HG02970 (cell line): ENCODE data around the gene SOCS2.
"Not testable (repeated sequence)": the region's sequence is repeated elsewhere in the genome, so short reads cannot be mapped to it uniquely, and the experiment has no call there.

Experiments
- ATAC-seq: cut with Tn5 transposase; IDR thresholded peaks from one replicate; pipeline ENCODE4 v1.9.1; 2021; ENCODE audit warnings: mild to moderate bottlenecking, moderate library complexity, moderate number of reproducible peaks; ENCODE audit not compliant: unreplicated experiment, low FRiP score

Gene SOCS2

GRCh38 chr12:93592641-93593406, 20.3 kb downstream of the SOCS2 start:
- no peak for ATAC-seq

DNA sequence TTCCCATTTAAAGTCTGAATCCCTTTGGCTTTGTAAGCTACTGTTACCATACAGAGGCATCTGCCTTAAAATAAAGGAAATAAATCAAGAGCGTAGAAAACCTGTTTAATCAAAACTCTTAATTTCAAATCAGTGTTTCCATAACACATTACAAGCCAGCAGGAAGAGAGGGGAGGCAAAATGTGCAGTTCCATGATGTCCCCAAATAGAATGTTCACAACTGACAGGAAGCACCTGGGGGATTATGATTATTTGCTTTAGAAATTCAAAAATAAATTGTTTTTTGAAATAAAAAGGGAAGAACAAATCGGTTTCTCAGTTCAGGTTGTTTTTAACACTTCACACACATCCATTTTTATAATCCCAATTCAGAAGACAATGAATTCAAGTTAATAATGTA, 21.4 kb downstream of the SOCS2 start:
- ATAC-seq, result no peak

DNA sequence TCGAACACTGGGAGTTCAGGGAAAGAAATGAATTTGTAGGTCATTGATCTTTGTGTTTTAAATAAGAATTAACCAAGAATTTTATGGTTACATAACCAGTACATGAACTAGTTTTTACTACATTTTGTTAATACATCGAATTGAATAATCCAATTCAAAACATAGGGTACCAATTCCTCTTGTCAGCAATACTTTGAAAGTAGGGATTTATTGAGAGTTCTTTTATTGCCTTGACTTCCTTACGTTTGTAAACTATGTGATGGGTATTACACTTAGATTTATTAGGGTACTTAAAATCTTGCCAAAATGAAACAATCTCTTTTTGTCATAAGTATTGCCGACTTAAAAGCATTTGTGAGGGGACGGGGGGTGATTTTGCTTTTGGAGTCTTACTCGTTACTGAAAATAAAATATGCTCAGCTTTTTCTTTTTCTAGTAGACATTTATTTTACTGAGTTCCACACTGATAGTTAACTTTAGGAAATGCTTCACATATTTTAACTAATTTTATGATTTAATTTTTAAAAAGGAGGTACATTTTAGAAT, 22.4 kb downstream of the SOCS2 start:
- ATAC-seq, result no peak

- ATAC-seq, result no peak
Measured at GRCh38 chr12:93595351-93595750, 22.9 kb downstream of the SOCS2 start.

DNA sequence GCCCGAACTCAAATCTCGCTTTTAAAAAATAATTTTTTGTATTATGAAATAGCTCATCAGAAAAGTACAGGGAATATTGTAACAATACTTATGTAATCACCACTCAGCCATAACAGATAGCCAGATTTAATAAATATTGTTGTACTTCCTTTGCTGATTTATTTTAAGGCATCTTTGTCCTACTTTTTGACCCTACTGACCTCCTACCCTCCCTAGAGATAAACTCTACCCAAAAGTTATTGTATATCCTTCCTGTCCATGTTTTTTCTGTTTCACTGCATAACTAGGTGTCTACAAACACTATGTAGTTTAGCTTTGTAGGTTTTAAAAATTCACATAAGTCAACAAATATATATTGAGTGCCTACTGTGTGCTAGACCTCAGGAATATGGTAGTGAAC, 25.1 kb downstream of the SOCS2 start:
- ATAC-seq, result no peak

DNA sequence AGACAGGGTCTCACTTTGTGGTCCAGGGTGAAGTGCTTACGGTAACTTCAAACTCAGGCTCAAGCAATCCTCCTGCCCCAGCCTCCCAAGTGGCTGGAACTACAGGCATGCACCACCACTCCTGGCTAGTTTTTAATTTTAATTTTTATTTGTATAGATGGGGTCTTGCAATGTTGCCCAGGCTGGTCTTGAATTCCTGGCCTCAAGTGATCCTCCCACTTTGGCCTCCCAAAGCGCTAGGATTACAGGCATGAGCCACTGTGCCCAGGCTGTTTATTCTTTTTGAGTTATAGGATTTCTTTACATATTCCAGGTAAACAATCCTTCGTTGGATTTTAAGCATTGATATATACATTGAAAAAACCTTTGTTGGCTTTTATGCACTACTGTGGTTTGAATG, 26.7 kb downstream of the SOCS2 start:
- no peak for ATAC-seq

DNA sequence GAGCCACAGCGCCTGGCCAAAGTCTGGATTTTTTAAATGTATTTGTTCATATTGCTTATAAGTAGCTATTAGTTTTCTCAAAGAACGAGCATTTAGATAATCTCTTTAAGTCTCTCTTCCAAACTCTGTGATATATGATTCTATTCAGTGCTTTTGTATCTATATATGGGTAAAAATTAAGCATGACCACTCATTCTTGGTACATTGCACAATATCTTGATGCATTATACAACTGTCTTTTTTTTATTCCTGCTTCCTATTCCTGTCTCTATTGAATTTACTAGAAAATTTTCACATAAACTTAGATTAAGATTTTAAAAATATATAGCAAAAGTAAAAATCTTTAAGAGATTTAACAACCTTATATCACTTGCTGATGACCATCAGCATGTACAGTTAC, 29.1 kb downstream of the SOCS2 start:
- no peak for ATAC-seq

DNA sequence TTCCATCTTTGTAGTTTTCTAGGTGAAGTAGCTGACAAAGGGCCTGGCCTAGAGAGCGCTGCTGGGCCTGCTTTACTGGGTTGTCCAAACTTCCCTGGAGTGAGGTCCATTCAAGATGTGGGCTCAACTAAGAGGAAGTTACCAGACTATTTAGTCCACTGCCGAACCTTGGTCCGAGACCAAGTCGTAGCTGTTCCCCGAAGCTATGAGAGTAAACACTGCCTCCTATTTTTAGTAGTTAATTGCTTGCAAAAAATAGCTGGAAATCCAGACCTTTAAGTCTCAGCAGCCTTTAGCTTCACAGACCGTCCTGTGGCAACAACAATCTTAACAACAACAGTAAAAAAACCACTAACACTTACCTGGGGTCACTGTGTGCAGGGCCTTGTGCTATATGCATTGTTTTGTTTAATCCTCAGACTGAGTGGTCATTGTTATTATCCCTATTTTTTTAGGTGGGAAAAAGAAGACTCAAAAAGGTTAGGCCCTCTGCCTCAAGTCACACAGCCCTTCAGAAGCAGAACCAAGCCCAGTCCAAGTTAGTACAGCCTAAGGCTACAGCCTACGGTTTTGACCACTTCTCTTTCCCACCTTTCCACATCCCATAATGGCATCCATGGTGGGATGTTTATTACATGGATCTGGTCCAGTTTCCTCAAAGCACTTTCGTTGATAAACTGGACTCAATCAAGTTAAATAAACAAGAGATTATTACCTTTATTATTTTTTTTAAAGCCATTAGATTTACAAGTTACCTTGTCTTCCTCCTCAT, 30.6 kb downstream of the SOCS2 start:
- no peak for ATAC-seq

- ATAC-seq, result no peak
Measured at GRCh38 chr12:93603762-93604161, 31.3 kb downstream of the SOCS2 start.

DNA sequence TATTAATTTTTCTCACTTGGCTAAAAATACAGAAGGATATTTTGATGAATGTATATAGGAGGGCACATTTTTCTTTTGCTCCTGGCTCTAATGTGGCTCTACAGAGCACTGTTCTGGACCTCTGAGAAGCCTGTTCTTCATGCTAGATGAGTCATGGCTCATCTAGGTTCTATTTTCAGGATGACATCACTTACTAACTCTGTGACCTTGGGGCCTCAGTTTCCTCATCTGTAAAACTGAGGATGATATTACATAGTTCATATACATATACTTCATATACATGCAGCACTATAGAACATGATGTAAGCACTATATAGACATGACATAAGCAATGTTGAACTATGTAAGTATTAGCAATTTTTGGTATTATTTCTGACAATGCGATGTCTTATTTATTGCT, 35.8 kb downstream of the SOCS2 start:
- ATAC-seq, result no peak

DNA sequence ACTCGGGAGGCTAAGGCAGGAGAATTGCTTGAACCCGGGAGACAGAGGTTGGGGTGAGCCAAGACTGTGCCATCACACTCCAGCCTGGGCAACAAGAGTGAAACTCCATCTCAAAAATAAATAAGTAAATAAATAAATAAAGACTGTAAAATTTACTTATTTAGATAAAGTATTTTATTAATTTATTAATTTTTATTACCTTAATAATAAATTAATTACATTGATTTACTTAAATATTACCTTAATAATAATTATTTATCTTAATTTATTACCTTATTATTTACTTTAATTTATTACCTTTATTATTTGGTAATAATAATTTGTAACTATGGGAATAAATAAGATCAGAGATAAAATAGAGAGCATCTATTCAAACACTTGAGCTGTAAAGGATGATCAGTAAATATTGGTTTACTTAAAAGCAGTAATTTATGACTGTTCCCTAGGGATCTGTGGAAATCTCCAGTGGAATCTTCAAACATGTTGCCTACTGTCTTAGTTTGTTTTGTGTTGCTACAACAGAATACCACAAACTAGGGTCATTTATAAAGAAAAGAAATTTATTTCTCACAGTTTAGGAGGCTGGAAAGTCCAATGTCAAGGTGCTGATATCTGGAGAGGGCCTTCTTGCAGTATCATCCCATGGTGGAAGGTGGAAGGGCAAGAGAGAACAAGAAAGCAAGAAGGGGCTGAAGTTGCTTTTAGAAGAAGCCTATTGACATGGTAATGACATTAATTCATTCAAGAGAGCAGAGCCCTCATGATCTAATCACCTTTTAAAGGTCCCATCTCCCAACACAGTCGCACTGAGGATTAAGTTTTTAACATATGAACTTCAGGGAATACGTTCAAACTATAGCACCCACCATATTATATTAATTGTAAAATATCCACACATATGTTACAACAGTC, 37.1 kb downstream of the SOCS2 start:
- no peak for ATAC-seq

DNA sequence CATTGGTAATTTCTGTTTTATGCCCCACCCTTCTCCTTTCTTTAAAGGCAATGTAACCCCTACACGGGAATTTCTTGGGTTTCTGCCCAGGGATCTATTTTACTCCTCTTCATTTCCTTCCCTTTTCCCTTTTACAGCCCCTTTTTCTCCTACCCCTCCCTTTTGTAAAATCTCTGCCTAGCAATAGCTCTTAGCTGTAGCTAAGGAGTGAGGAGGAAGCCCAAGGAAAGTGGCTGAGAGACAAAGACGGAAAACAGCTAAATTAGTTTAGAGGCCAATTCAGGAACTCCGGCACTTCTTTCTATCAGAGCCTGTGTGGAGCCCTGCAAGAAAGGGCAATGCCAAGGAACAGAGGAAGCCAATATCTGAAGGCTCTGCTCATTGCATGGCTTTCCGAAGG, 40.3 kb downstream of the SOCS2 start:
- no peak for ATAC-seq

DNA sequence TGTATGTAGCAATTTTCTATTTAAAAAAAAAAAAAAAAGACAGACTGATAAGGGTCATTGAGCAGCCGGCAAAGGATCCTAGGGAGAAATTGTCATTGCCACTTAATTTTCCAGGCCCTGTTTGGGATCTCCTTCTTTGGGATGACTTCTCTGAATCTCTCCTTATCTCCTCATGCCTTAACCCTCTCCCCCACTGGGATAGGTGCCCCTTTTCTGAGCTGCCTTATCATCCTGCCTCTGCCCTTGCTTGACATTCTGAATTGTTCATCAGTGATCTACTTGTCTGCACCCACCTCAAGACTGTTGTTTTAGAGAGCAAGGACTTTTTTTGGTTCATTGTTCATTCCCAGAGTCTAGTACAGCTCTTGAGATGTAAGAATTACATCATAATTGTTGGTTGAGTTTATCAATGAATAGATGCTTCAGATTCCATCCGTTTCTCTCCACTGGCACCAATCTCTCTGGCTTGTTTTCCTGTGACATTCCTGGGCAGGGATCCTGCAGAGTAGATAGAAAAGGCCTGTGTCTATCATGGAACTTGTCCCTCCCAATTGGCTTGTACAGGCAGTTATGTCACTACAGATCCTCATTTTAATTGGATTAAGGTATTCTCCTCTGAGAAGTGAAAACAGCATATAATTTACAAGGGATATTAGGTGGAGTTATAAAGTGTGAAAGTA, 42.6 kb downstream of the SOCS2 start:
- no peak for ATAC-seq

DNA sequence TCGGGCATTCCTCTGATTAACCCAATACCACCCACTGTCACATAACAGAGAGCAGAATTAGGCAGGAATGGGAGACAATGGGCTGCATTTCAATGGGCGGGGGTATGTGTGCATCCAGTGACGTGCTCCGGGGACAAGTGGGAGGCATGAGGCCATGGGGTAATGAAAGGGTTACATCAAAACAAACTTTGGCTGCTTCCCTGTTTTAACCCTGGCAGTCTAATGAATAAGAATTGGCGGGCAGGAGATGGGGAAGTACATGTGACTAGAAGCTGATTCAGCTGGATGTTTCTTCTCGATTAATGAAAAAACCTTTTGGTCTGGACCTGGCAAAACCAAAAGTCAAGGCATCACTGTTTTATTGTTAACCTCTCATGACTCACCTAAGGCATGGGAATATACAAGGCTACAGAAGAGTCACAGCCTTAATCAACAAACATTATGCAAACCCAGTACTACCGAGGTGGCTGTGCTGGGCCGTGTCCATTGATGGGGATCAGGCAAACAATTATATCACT, 44.2 kb downstream of the SOCS2 start:
- no peak for ATAC-seq

DNA sequence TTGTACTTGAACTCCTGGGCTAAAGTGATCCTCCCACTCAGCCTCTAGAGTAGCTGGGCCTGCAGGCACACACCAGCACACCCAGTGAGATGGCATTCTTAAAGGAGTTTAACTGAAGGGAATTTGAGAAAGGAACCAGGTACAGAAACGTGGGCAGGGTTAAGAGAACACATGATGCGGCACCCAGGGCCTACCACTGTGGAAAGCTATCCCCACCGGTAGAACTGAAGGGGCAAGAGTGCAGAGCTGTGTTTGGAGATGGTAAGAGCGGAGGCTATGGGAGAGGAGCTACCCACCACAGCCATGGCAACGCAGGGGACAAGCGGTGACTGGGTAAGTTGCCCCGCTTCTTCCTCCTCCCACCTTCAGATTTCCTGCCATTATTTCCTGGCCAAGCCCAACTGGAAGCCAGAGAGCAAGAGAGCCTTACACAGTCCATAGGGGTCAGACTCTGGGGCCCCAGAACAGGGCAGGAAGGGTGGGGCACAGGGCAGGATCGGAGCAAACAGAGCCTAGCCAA, 46.5 kb downstream of the SOCS2 start:
- no peak for ATAC-seq

- ATAC-seq, result no peak
Measured at GRCh38 chr12:93621986-93622385, 49.5 kb downstream of the SOCS2 start.

GRCh38 chr12:93622485-93622884, 50.0 kb downstream of the SOCS2 start:
- ATAC-seq, result no peak

DNA sequence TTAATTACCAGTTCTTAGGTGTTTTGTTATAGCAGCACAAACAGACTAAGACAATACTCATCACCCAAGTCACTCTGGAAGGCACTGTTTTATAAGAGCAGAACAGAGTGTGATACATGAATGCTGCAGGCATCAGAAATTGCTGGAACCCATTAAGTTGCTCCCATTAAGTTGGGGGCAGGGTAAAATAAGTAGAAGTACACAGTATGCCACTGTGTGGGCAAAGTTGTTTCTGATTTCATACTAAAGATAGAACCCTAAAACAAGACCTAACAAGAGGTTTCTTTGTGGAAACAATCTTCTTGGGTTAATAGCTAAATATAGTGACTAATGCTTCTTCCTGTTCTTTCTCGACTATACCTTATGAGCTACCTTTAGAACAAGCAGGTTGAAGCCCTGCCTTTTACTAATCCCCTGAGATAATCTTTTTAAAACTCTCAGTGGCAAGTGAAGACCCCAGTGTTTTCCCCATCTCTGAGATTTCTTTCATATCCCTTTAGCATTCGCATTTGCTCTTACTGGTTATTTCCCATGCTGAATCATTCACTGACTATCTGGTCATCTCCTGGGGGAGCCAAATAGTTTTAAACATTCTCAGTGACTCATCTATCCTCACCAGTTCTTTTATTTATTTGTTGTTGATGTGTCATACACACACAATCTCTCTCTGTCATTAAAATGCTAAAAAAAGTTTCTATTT, 52.3 kb downstream of the SOCS2 start:
- peak; percentile 65 for ATAC-seq

- ATAC-seq, result not testable (repeated sequence)
Measured at GRCh38 chr12:93625295-93625645, 52.8 kb downstream of the SOCS2 start.
